Measurements from ENCODE around the gene FAR1. TPM values are rescaled to one million over a fixed set of nuclear protein-coding genes. Genes with fewer than 3 reads are reported as not detected.
A peak's percentile ranks its signal among the peaks of the same experiment; 100 is the strongest.

Gene FAR1
- total and polyA plus RNA-seq, 11 donors, result 10.9 to 50.2 (median 30.7) TPM

- no peak for DNase-seq
- peaks cover 0 to 9% (median 0%) of the 10 kb centered on the region in 12 donors for H3K4me1 ChIP-seq
- 64 to 81% (median 69%) methylated on average over 4 of the region's 4 CpGs for WGBS, 4 donors
- no peak overlapping the region for H3K4me3 ChIP-seq
- no peaks in the 10 kb centered on the region for H3K27me3 ChIP-seq
- ATAC-seq, result no peak
- no peak for TF ChIP-seq CTCF (IDR thresholded peaks at IDR 0.05)
- TF ChIP-seq POLR2A (IDR thresholded peaks at IDR 0.05), result no peak
- H3K27ac ChIP-seq, result no peak overlapping the region
- no peaks in the 10 kb centered on the region for H3K9me3 ChIP-seq
- no peaks in the 10 kb centered on the region for H3K36me3 ChIP-seq
- intact Hi-C loops (cut with DNase I), result no loop called here
These were observed 94.2 kb downstream of the FAR1 start for GRCh38 chr11:13762718-13763117.

DNA sequence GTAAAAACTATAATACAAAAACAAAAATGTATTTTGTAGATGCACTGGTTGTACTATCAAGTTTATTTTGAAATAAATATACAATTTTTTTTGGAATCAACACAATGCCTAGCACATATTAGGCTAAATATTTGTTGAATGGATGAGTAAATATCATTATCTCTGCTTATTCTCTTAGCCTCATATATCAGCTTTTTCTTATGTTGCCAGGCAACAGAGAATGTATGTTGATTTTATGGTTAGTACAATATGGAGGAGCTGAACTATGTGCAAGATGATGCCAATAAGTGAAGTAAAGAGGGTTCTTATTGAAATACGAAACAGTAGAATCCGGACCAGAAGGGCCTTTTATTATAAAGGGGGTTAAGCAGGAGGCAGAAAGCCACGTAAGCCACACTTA, 94.9 kb downstream of the FAR1 start:
- intact Hi-C loops (cut with DNase I), result no loop called here
- Histone ChIP-seq H3K27me3 (no peaks in the 10 kb centered on the region), H3K4me1 (peaks cover 0 to 9% (median 0%) of the 10 kb centered on the region in 12 donors), H3K27ac (no peak overlapping the region), H3K9me3 (peaks cover 0 to 4% (median 0%) of the 10 kb centered on the region in 12 donors), H3K36me3 (no peaks in the 10 kb centered on the region), H3K4me3 (no peak overlapping the region)
- no peak for ATAC-seq
- no peak for DNase-seq
- TF ChIP-seq POLR2A (IDR thresholded peaks at IDR 0.05) (no peak), CTCF (IDR thresholded peaks at IDR 0.05) (no peak)
- WGBS, 4 donors, result 90 to 96% (median 93%) methylated on average over 3 of the region's 3 CpGs

- intact Hi-C loops (cut with DNase I), result no loop called here
- TF ChIP-seq CTCF (IDR thresholded peaks at IDR 0.05) (no peak), POLR2A (IDR thresholded peaks at IDR 0.05) (no peak)
- DNase-seq (no peak), ATAC-seq (no peak)
- peaks cover 0 to 4% (median 0%) of the 10 kb centered on the region in 12 donors for H3K9me3 ChIP-seq
- 69 to 82% (median 78%) methylated on average over 3 of the region's 3 CpGs for WGBS, 4 donors
- no peak overlapping the region for H3K27ac ChIP-seq
- no peaks in the 10 kb centered on the region for H3K36me3 ChIP-seq
- peaks cover 0 to 9% (median 0%) of the 10 kb centered on the region in 12 donors for H3K4me1 ChIP-seq
- peaks cover 0 to under 1% (median 0%) of the 10 kb centered on the region in 9 donors for H3K27me3 ChIP-seq
- H3K4me3 ChIP-seq, result no peak overlapping the region
These were observed 97.4 kb downstream of the FAR1 start for GRCh38 chr11:13765886-13766285.

- DNase-seq, result no peak
- TF ChIP-seq POLR2A (IDR thresholded peaks at IDR 0.05) (no peak), CTCF (IDR thresholded peaks at IDR 0.05) (no peak)
- H3K27me3 ChIP-seq, result peaks cover 0 to 9% (median 0%) of the 10 kb centered on the region in 9 donors
- H3K4me3 ChIP-seq, result no peak overlapping the region
- peaks cover 0 to 9% (median 0%) of the 10 kb centered on the region in 12 donors for H3K4me1 ChIP-seq
- peaks cover 0 to 4% (median 0%) of the 10 kb centered on the region in 12 donors for H3K9me3 ChIP-seq
- peak in 1 of 4 donors; percentile 39 for ATAC-seq
- WGBS, 4 donors, result 81 to 92% (median 82%) methylated on average over 1 of the region's 1 CpG
- intact Hi-C loops (cut with DNase I), result no loop called here
- no peaks in the 10 kb centered on the region for H3K36me3 ChIP-seq
- H3K27ac ChIP-seq, result no peak overlapping the region
These were observed 99.0 kb downstream of the FAR1 start for GRCh38 chr11:13767471-13767870.
